Liver (tissue), 3 donors: ENCODE measurements around the gene GALNT14.

Experiments used
- HNF4A ChIP-seq, 2 donors: conservative IDR thresholded peaks; 2 replicates each; pipeline ENCODE4 v1.6.1; 2016; ENCODE audit warnings: antibody characterized with exemption in 2 of 2, mild to moderate bottlenecking in 2 of 2
- TF ChIP-seq, protein P1 (sequence below): fragments of 150-350 bp; IDR thresholded peaks from 2 replicates; pipeline ENCODE4 v1.5.1; 2017; ENCODE audit warnings: improper control_type of control experiment, low read depth, low read length; ENCODE audit not compliant: missing input control
- TF ChIP-seq, protein P2 (sequence below): IDR thresholded peaks from 2 replicates; pipeline ENCODE4 v1.6.1; 2016; ENCODE audit warnings: antibody characterized with exemption
- donor health status: healthy.
- donor health status: healthy.

DNA sequence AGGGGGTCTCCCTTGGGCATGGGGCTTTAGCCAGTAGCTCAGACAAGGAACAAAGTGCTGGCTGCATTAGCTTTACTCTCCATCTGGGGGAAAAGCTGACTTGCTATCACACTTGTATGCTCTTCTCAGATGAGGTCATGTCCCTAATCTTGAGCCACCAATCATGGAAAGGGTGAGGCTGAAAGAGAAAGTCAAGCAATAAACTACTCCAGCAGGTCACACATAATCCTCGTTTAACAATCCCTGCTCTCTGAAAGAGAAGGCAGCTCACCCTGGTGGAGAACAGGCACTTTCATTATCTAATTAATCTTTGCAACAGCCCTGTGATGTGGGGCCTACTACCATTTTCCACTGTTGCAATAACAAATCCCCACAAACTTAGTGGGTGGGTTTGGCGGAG lies 201.3 kb downstream of the GALNT14 start:
- TF ChIP-seq, protein P1, sequence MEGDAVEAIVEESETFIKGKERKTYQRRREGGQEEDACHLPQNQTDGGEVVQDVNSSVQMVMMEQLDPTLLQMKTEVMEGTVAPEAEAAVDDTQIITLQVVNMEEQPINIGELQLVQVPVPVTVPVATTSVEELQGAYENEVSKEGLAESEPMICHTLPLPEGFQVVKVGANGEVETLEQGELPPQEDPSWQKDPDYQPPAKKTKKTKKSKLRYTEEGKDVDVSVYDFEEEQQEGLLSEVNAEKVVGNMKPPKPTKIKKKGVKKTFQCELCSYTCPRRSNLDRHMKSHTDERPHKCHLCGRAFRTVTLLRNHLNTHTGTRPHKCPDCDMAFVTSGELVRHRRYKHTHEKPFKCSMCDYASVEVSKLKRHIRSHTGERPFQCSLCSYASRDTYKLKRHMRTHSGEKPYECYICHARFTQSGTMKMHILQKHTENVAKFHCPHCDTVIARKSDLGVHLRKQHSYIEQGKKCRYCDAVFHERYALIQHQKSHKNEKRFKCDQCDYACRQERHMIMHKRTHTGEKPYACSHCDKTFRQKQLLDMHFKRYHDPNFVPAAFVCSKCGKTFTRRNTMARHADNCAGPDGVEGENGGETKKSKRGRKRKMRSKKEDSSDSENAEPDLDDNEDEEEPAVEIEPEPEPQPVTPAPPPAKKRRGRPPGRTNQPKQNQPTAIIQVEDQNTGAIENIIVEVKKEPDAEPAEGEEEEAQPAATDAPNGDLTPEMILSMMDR, result no peak
- TF ChIP-seq, protein P2, sequence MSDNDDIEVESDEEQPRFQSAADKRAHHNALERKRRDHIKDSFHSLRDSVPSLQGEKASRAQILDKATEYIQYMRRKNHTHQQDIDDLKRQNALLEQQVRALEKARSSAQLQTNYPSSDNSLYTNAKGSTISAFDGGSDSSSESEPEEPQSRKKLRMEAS, result no peak
- TF ChIP-seq HNF4A (conservative IDR thresholded peaks at IDR 0.05), result no peak
